Measurements from ENCODE around the gene EFHC2. TPM values are rescaled to one million over a fixed set of nuclear protein-coding genes. Genes with fewer than 3 reads are reported as not detected.

Gene EFHC2
- total and polyA plus RNA-seq, 12 donors = 1.5 to 17.9 (median 10.3) TPM

DNA sequence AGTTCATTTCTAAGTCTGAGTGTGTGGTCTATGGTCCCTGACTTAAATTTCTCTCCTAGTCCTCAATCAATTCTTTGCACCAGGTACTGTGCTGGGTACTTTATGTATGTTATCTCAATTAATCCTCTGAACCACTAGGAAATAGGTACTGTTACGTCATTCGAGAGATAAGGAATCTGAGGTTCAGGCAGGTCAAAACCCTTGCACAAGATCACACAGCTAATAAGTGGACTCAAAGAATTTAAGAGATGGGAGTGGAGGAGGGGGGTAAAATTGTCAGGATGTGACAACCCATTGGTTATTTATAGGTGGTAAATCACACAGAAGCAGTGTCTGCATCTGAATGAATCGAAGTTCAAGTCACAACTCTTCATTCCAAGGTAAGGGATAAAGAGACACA, 169.4 kb downstream of the EFHC2 start:
- intact Hi-C loops (cut with DNase I) = no loop called here
- DNase-seq = no peak
- Histone ChIP-seq H3K4me1 (no peaks in the 10 kb centered on the region), H3K9me3 (no peaks in the 10 kb centered on the region), H3K27me3 (peaks cover 0 to 6% (median 0%) of the 10 kb centered on the region in 7 donors), H3K36me3 (no peaks in the 10 kb centered on the region), H3K4me3 (no peak overlapping the region), H3K27ac (no peak overlapping the region)
- TF ChIP-seq, protein P1, sequence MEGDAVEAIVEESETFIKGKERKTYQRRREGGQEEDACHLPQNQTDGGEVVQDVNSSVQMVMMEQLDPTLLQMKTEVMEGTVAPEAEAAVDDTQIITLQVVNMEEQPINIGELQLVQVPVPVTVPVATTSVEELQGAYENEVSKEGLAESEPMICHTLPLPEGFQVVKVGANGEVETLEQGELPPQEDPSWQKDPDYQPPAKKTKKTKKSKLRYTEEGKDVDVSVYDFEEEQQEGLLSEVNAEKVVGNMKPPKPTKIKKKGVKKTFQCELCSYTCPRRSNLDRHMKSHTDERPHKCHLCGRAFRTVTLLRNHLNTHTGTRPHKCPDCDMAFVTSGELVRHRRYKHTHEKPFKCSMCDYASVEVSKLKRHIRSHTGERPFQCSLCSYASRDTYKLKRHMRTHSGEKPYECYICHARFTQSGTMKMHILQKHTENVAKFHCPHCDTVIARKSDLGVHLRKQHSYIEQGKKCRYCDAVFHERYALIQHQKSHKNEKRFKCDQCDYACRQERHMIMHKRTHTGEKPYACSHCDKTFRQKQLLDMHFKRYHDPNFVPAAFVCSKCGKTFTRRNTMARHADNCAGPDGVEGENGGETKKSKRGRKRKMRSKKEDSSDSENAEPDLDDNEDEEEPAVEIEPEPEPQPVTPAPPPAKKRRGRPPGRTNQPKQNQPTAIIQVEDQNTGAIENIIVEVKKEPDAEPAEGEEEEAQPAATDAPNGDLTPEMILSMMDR (IDR thresholded peaks at IDR 0.05) = no peak
- 87 to 93% methylated on average over 3 of the region's 3 CpGs for WGBS, 2 donors
- ATAC-seq = no peak

DNA sequence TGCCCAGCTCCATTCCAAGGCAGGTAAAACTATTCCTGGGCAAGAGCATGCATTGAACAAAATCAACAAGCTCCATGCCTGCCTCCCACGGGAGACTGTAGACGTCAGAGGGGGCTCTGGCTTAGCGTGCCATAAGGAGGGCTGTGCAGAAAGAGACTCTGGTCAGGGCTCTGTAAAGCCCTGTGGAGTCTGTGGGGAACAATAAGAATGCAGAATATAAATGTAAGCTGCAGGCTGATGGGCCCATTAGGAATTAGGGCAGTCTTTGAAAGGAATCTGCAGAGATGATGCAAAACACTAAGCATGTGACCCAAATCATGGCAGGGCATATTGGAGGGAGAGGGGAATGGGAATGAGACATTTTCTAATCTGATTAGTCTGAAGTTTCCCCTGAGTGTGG, 170.3 kb downstream of the EFHC2 start:
- Histone ChIP-seq H3K4me3 (no peak overlapping the region), H3K36me3 (no peaks in the 10 kb centered on the region), H3K27me3 (peaks cover 0 to 6% (median 0%) of the 10 kb centered on the region in 7 donors), H3K27ac (no peak overlapping the region), H3K4me1 (no peaks in the 10 kb centered on the region), H3K9me3 (no peaks in the 10 kb centered on the region)
- DNase-seq = no peak
- intact Hi-C loops (cut with DNase I) = no loop called here
- TF ChIP-seq, protein P1 (IDR thresholded peaks at IDR 0.05) = no peak
- WGBS, 2 donors = 59 to 67% methylated on average over 3 of the region's 3 CpGs
- no peak for ATAC-seq

DNA sequence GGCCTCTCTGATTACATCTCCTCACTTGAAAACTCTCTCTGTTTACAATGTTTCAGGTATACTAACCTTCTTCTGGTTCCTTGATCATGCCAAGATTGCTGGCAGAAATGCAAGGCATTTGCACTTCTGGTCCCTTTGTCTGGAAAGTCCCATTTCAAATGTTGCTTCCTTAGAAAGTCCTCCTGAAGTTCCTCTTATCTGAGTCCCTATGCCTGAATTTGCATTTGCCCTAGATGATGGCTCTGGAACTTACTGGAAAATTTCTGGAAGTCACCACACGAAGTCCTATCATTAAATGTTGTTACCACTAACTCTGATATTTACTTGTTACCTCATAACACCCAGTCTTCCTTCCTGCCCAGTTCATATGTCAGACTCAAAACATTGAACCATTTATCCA, 176.4 kb downstream of the EFHC2 start:
- Histone ChIP-seq H3K36me3 (no peaks in the 10 kb centered on the region), H3K4me1 (no peaks in the 10 kb centered on the region), H3K9me3 (no peaks in the 10 kb centered on the region), H3K27me3 (peaks cover 0 to 11% (median 0%) of the 10 kb centered on the region in 7 donors), H3K4me3 (no peak overlapping the region), H3K27ac (no peak overlapping the region)
- 59 to 75% methylated on average over 1 of the region's 1 CpG for WGBS, 2 donors
- TF ChIP-seq, protein P1 (IDR thresholded peaks at IDR 0.05) = no peak
- intact Hi-C loops (cut with DNase I) = no loop called here
- ATAC-seq (no peak), DNase-seq (no peak)

DNA sequence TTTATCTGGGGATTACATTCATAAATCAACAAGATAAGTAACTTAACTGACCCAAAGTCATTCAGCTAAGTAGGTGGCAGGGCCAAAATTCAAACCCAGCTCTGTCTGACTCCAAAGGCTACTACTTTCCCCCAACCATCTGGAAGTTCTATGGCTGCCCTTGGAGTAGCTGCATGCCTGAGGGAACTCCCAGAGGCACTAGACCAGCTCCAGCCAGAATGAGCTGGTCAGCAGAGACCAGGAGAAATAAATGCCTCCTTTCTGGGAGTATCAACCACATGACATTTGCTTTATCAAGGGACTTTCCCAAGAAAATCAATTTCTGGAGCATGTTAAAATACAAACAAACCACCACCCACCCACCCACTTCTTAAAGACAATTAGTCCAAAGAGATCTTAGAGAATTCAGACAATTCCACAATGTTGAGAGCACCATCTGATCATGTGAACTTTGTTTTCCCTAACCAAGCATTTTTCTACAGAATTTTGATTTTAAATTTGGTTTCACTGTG, 180.5 kb downstream of the EFHC2 start:
- no peak overlapping the region for H3K4me3 ChIP-seq
- H3K36me3 ChIP-seq = no peaks in the 10 kb centered on the region
- no peaks in the 10 kb centered on the region for H3K4me1 ChIP-seq
- TF ChIP-seq, protein P1 (IDR thresholded peaks at IDR 0.05) = no peak
- no peaks in the 10 kb centered on the region for H3K9me3 ChIP-seq
- no peak for DNase-seq
- no peak overlapping the region for H3K27ac ChIP-seq
- intact Hi-C loops (cut with DNase I) = no loop called here
- no peak for ATAC-seq
- H3K27me3 ChIP-seq = peaks cover 0 to 13% (median 0%) of the 10 kb centered on the region in 7 donors
